ENCODE results near the gene DDX39A. TPM values are rescaled to one million over a fixed set of nuclear protein-coding genes. Genes with fewer than 3 reads are reported as not detected.
A peak's percentile ranks its signal among the peaks of the same experiment; 100 is the strongest.

DDX39A gene
- total RNA-seq, 1 donor from 2014 or later = 33.4 TPM

GRCh38 chr19:14432791-14433553 is 13.8 kb upstream of the DDX39A start, which contains the start of gene PKN1:
Gene PKN1, plus strand, starts transcription at chr19:14433306. Its CDS starts 216 bp downstream, at chr19:14433522.
- Histone ChIP-seq H3K9me3 (replicated peaks) (no peaks in the 10 kb centered on the region), H3K27me3 (ENCODE audit: low read depth) (no peaks in the 10 kb centered on the region), H3K36me3 (no peaks in the 10 kb centered on the region), H3K4me3 (peak within 1 kb of the TSS; percentile 93), H3K27ac (replicated peaks) (peak within 1 kb of the TSS; percentile 97), H3K4me1 (peaks cover 59% of the 10 kb centered on the region)
- intact Hi-C loops (cut with micrococcal nuclease) = no loop called here
- no peak for TF ChIP-seq CTCF (IDR thresholded peaks at IDR 0.05; ENCODE audit: borderline replicate concordance)
- DNase-seq = peak; percentile 76

GRCh38 chr19:14430712-14431111 is 11.6 kb upstream of the DDX39A start:
- H3K36me3 ChIP-seq = no peaks in the 10 kb centered on the region
- no peak overlapping the region for H3K27ac ChIP-seq (replicated peaks)
- no peak for DNase-seq
- no peaks in the 10 kb centered on the region for H3K27me3 ChIP-seq (ENCODE audit: low read depth)
- no peaks in the 10 kb centered on the region for H3K9me3 ChIP-seq (replicated peaks)
- no peak for TF ChIP-seq CTCF (IDR thresholded peaks at IDR 0.05; ENCODE audit: borderline replicate concordance)
- H3K4me1 ChIP-seq = peaks cover 36% of the 10 kb centered on the region
- H3K4me3 ChIP-seq = no peak overlapping the region
- intact Hi-C loops (cut with micrococcal nuclease) = no loop called here

- Histone ChIP-seq H3K4me3 (no peak overlapping the region), H3K9me3 (replicated peaks) (no peaks in the 10 kb centered on the region), H3K4me1 (peaks cover 19% of the 10 kb centered on the region), H3K27ac (replicated peaks) (no peak overlapping the region), H3K27me3 (ENCODE audit: low read depth) (no peaks in the 10 kb centered on the region), H3K36me3 (no peaks in the 10 kb centered on the region)
- no peak for TF ChIP-seq CTCF (IDR thresholded peaks at IDR 0.05; ENCODE audit: borderline replicate concordance)
- DNase-seq = no peak
- intact Hi-C loops (cut with micrococcal nuclease) = no loop called here
These were observed 9.8 kb upstream of the DDX39A start for GRCh38 chr19:14428882-14429416.

- no peak for DNase-seq
- Histone ChIP-seq H3K4me3 (no peak overlapping the region), H3K36me3 (no peaks in the 10 kb centered on the region), H3K9me3 (replicated peaks) (no peaks in the 10 kb centered on the region), H3K27ac (replicated peaks) (no peak overlapping the region), H3K27me3 (ENCODE audit: low read depth) (no peaks in the 10 kb centered on the region), H3K4me1 (peaks cover 8% of the 10 kb centered on the region)
- intact Hi-C loops (cut with micrococcal nuclease) = no loop called here
- TF ChIP-seq CTCF (IDR thresholded peaks at IDR 0.05; ENCODE audit: borderline replicate concordance) = no peak
These were observed 8.3 kb upstream of the DDX39A start for GRCh38 chr19:14427461-14427860.

GRCh38 chr19:14425696-14426138 is 6.6 kb upstream of the DDX39A start:
- H3K9me3 ChIP-seq (replicated peaks) = no peaks in the 10 kb centered on the region
- no peak overlapping the region for H3K4me3 ChIP-seq
- TF ChIP-seq CTCF (IDR thresholded peaks at IDR 0.05; ENCODE audit: borderline replicate concordance) = no peak
- H3K36me3 ChIP-seq = no peaks in the 10 kb centered on the region
- H3K27me3 ChIP-seq (ENCODE audit: low read depth) = no peaks in the 10 kb centered on the region
- no peaks in the 10 kb centered on the region for H3K4me1 ChIP-seq
- intact Hi-C loops (cut with micrococcal nuclease) = no loop called here
- no peak for DNase-seq
- no peak overlapping the region for H3K27ac ChIP-seq (replicated peaks)

All from left ventricle myocardium inferior (tissue), 1 donor.